ENCODE data around the gene PLSCR4.

GRCh38 chr3:146180376-146180775, 70.5 kb downstream of the PLSCR4 start:
- TF ChIP-seq EZH2 (IDR thresholded peaks at IDR 0.05; ENCODE audit: insufficient read depth, poor library complexity, severe bottlenecking): no peak
- no peak for TF ChIP-seq EZH2phosphoT487 (IDR thresholded peaks at IDR 0.05; ENCODE audit: insufficient read depth, low read depth)
